ENCODE measurements around the gene MARCHF3. TPM values are rescaled to one million over a fixed set of nuclear protein-coding genes. Genes with fewer than 3 reads are reported as not detected.

Gene MARCHF3
- total RNA-seq, 4 donors from 2014 or later: 1.9 to 5.3 (median 2.5) TPM

- Histone ChIP-seq H3K9me3 (no peaks in the 10 kb centered on the region), H3K27ac (no peak overlapping the region), H3K36me3 (no peaks in the 10 kb centered on the region), H3K4me3 (no peak overlapping the region), H3K4me1 (peaks cover 0 to 8% (median 0%) of the 10 kb centered on the region in 3 donors), H3K27me3 (peaks cover 0 to 7% (median 0%) of the 10 kb centered on the region in 4 donors)
- intact Hi-C loops (cut with DNase I): no loop called here
- DNase-seq: no peak
- 41 to 52% methylated on average over 5 to 10 of the region's 13 CpGs for WGBS, 2 donors
- TF ChIP-seq CTCF (IDR thresholded peaks at IDR 0.05): no peak
Observed at GRCh38 chr5:126875303-126875785, 155.0 kb downstream of the MARCHF3 start.

DNA sequence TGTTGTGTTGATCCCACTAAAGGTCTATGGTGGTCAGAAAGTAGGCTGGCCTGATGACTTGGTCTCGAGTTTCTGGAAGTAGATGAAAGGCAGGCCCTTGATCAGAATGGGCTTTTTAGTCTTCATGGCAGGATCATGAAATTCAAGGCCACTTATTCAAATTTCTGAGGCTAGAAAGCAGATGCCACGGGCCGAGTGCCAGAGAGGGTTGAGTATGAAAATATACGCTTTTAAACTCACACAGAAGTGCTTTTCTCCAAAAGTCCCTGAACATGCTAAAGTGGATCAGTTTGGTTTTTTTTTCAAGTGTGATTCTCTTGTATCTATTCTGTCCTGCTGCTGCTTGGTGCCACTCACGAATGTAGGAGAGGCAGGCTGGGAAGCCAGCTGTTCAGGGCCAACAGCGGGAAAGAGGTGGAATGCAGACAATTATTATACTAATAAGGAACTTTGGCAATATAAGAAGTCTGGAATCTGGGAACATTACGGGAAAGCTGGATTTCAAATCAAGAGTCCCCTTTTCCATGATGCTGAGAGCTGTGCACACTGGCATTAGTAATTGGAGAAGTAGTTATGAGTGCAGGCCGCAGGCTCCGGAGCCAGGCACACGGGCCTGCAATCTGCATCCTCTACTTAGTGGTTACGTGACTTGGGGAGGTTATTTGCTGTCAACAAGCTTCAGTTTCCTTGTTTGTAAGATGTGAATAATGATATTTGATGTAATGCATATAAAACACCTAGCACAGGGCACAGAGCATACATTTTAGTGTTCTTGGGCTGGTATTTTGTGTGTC, 157.6 kb downstream of the MARCHF3 start:
- Histone ChIP-seq H3K9me3 (no peaks in the 10 kb centered on the region), H3K27ac (no peak overlapping the region), H3K4me3 (no peak overlapping the region), H3K4me1 (peaks cover 0 to 17% (median 4%) of the 10 kb centered on the region in 3 donors), H3K27me3 (peaks cover 0 to 16% (median 0%) of the 10 kb centered on the region in 4 donors), H3K36me3 (no peaks in the 10 kb centered on the region)
- no peak for DNase-seq
- WGBS, 2 donors: 93% methylated on average over 11 of the region's 11 CpGs
- intact Hi-C loops (cut with DNase I): no loop called here
- no peak for TF ChIP-seq POLR2A (IDR thresholded peaks at IDR 0.05)
- TF ChIP-seq CTCF (IDR thresholded peaks at IDR 0.05): no peak

DNA sequence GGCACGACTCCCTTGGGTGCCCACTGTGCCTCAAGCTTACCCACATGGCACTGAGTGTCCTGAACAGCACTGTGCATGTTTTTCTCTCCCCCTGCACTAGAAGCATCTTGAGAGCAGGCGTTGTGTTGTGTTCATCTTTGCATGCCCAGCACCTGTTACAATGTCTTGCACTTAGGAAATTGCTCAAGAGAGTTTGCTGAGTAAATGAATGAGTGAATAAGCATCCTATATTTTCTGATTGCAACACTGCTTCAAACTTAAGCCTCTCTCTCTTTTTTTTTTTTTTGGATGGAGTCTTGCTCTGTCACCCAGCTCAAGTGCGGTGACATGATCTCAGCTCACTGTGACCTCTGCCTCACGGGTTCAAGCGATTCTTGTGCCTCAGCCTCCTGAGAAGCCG, 158.9 kb downstream of the MARCHF3 start:
- H3K36me3 ChIP-seq: no peaks in the 10 kb centered on the region
- WGBS, 2 donors: 86 to 90% methylated on average over 6 of the region's 6 CpGs

GRCh38 chr5:126869005-126869451, 161.3 kb downstream of the MARCHF3 start:
- intact Hi-C loops (cut with DNase I): no loop called here
- Histone ChIP-seq H3K9me3 (no peaks in the 10 kb centered on the region), H3K4me3 (peak overlapping the region in 1 of 4 donors; percentile 39), H3K27ac (no peak overlapping the region), H3K27me3 (peaks cover 0 to 16% (median 0%) of the 10 kb centered on the region in 4 donors), H3K4me1 (peaks cover 0 to 10% (median 4%) of the 10 kb centered on the region in 3 donors), H3K36me3 (no peaks in the 10 kb centered on the region)
- WGBS, 2 donors: 7 to 27% methylated on average over 13 to 20 of the region's 22 CpGs
- no peak for DNase-seq
- TF ChIP-seq POLR2A (IDR thresholded peaks at IDR 0.05): no peak
- no peak for TF ChIP-seq CTCF (IDR thresholded peaks at IDR 0.05)

More for the DNA sequence above, 158.9 kb downstream of the MARCHF3 start:
- no peak for DNase-seq
- Histone ChIP-seq H3K27ac (no peak overlapping the region), H3K4me1 (peaks cover 0 to 17% (median 4%) of the 10 kb centered on the region in 3 donors), H3K4me3 (no peak overlapping the region), H3K27me3 (peaks cover 0 to 16% (median 0%) of the 10 kb centered on the region in 4 donors), H3K9me3 (no peaks in the 10 kb centered on the region)
- intact Hi-C loops (cut with DNase I): no loop called here
- TF ChIP-seq POLR2A (IDR thresholded peaks at IDR 0.05) (no peak), CTCF (IDR thresholded peaks at IDR 0.05) (no peak)

- WGBS, 2 donors: 73 to 76% methylated on average over 10 of the region's 11 CpGs
- Histone ChIP-seq H3K4me3 (no peak overlapping the region), H3K4me1 (peaks cover 0 to 10% (median 4%) of the 10 kb centered on the region in 3 donors)
Observed at GRCh38 chr5:126868338-126869004, 161.9 kb downstream of the MARCHF3 start.

More at GRCh38 chr5:126868338-126869004, 161.9 kb downstream of the MARCHF3 start:
- no peak for DNase-seq
- no peak for TF ChIP-seq CTCF (IDR thresholded peaks at IDR 0.05)
- TF ChIP-seq POLR2A (IDR thresholded peaks at IDR 0.05): no peak
- intact Hi-C loops (cut with DNase I): no loop called here
- H3K36me3 ChIP-seq: no peaks in the 10 kb centered on the region
- peaks cover 0 to 16% (median 0%) of the 10 kb centered on the region in 4 donors for H3K27me3 ChIP-seq
- no peaks in the 10 kb centered on the region for H3K9me3 ChIP-seq
- H3K27ac ChIP-seq: no peak overlapping the region
